ENCODE results near the gene YJU2.
A peak's percentile ranks its signal among the peaks of the same experiment; 100 is the strongest.

The YJU2 gene

GRCh38 chr19:4201798-4202197, 45.1 kb upstream of the YJU2 start:
- H3K4me3 ChIP-seq (ENCODE audit: low read depth, low read length) = no peak overlapping the region
- TF ChIP-seq CTCF (IDR thresholded peaks at IDR 0.05; ENCODE audit: control insufficient read depth, extremely low read depth, insufficient read depth) = no peak
- no peak for DNase-seq (ENCODE audit: low read depth)

GRCh38 chr19:4206818-4207484, 39.9 kb upstream of the YJU2 start:
- TF ChIP-seq CTCF (IDR thresholded peaks at IDR 0.05; ENCODE audit: control insufficient read depth, extremely low read depth, insufficient read depth) = peak; percentile 21; the same call in 1 of the 2 replicates
- no peak for DNase-seq (ENCODE audit: low read depth)
- H3K4me3 ChIP-seq (ENCODE audit: low read depth, low read length) = no peak overlapping the region

GRCh38 chr19:4208385-4209094, 38.3 kb upstream of the YJU2 start:
- DNase-seq (ENCODE audit: low read depth) = no peak
- TF ChIP-seq CTCF (IDR thresholded peaks at IDR 0.05; ENCODE audit: control insufficient read depth, extremely low read depth, insufficient read depth) = peak; percentile 45
- no peak overlapping the region for H3K4me3 ChIP-seq (ENCODE audit: low read depth, low read length)

GRCh38 chr19:4210166-4210731, 36.6 kb upstream of the YJU2 start:
- no peak overlapping the region for H3K4me3 ChIP-seq (ENCODE audit: low read depth, low read length)
- no peak for DNase-seq (ENCODE audit: low read depth)
- TF ChIP-seq CTCF (IDR thresholded peaks at IDR 0.05; ENCODE audit: control insufficient read depth, extremely low read depth, insufficient read depth) = no peak

- H3K4me3 ChIP-seq (ENCODE audit: low read depth, low read length) = no peak overlapping the region
- no peak for DNase-seq (ENCODE audit: low read depth)
- TF ChIP-seq CTCF (IDR thresholded peaks at IDR 0.05; ENCODE audit: control insufficient read depth, extremely low read depth, insufficient read depth) = no peak
Measured at GRCh38 chr19:4213116-4213515, 33.8 kb upstream of the YJU2 start.

GRCh38 chr19:4215807-4216206, 31.1 kb upstream of the YJU2 start:
- no peak overlapping the region for H3K4me3 ChIP-seq (ENCODE audit: low read depth, low read length)
- no peak for TF ChIP-seq CTCF (IDR thresholded peaks at IDR 0.05; ENCODE audit: control insufficient read depth, extremely low read depth, insufficient read depth)
- DNase-seq (ENCODE audit: low read depth) = no peak

All from LNCaP clone FGC (cell line).